ENCODE measurements around the gene RIBC1.
"Not testable (repeated sequence)": the region's sequence is repeated elsewhere in the genome, so short reads cannot be mapped to it uniquely, and the experiment has no call there.

Gene RIBC1

GRCh38 chrX:53437206-53437605, 14.5 kb downstream of the RIBC1 start:
- DNase-seq = peak in 1 of 5 experiments; percentile 40

- no peak for DNase-seq
These were observed 15.6 kb downstream of the RIBC1 start for GRCh38 chrX:53438174-53438831.

GRCh38 chrX:53438832-53439230, 16.2 kb downstream of the RIBC1 start:
- DNase-seq = no peak

GRCh38 chrX:53440101-53440500, 17.4 kb downstream of the RIBC1 start:
- DNase-seq = no peak

- DNase-seq = peak in 1 of 5 experiments; percentile 2
These were observed 18.2 kb downstream of the RIBC1 start for GRCh38 chrX:53440621-53441517.

GRCh38 chrX:53441531-53442321, 19.1 kb downstream of the RIBC1 start:
- DNase-seq = peak; percentile 50 to 80 (median 62)

GRCh38 chrX:53442322-53442631, 19.6 kb downstream of the RIBC1 start:
- DNase-seq = no peak

- peak in 3 of 5 experiments; percentile 17 to 52 (median 19) for DNase-seq
These were observed 23.3 kb downstream of the RIBC1 start for GRCh38 chrX:53445977-53446376.

- DNase-seq = no peak
These were observed 24.8 kb downstream of the RIBC1 start for GRCh38 chrX:53447441-53447840.

- DNase-seq = no peak
These were observed 27.0 kb downstream of the RIBC1 start for GRCh38 chrX:53449632-53450031.

GRCh38 chrX:53452812-53453211, 30.1 kb downstream of the RIBC1 start:
- DNase-seq = no peak

GRCh38 chrX:53456254-53456653, 33.6 kb downstream of the RIBC1 start:
- no peak for DNase-seq

GRCh38 chrX:53458082-53458481, 35.4 kb downstream of the RIBC1 start:
- no peak for DNase-seq

GRCh38 chrX:53468659-53469058, 46.0 kb downstream of the RIBC1 start:
- not testable (repeated sequence) for DNase-seq

- DNase-seq = no peak
These were observed 48.7 kb downstream of the RIBC1 start for GRCh38 chrX:53471346-53471745.

GRCh38 chrX:53474707-53475106, 52.0 kb downstream of the RIBC1 start:
- DNase-seq = no peak

- no peak for DNase-seq
These were observed 53.7 kb downstream of the RIBC1 start for GRCh38 chrX:53476371-53476770.

- peak in 1 of 5 experiments; percentile 19 for DNase-seq
These were observed 56.6 kb downstream of the RIBC1 start for GRCh38 chrX:53479301-53479700.
